SK-N-SH treated with all-trans-retinoic acid at 6 μM for 48 hours (cell line): ENCODE measurements around the gene ZNF354B.

Experiments
- ARNTL ChIP-seq: fragments of 450-650 bp; formaldehyde crosslinking; IDR thresholded peaks from 2 replicates; pipeline ENCODE4 v1.5.0; 2020; ENCODE audit warnings: low read depth, mild to moderate bottlenecking, moderate library complexity, borderline replicate concordance
- CREB5 ChIP-seq: fragments of 250-450 bp; sonication (Bioruptor Pico); IDR thresholded peaks from 2 replicates; pipeline ENCODE4 v1.5.1; 2020; ENCODE audit warnings: low read depth, mild to moderate bottlenecking, moderate library complexity
- ESRRG ChIP-seq: fragments of 250-450 bp; sonication (Bioruptor Pico); IDR thresholded peaks from 2 replicates; pipeline ENCODE4 v1.6.1; 2021; ENCODE audit warnings: mild to moderate bottlenecking
- PATZ1 ChIP-seq: fragments of 250-450 bp; sonication (Bioruptor Pico); IDR thresholded peaks from 2 replicates; pipeline ENCODE4 v1.8.0; 2020; ENCODE audit warnings: mild to moderate bottlenecking, moderate library complexity, borderline replicate concordance
- POU6F1 ChIP-seq: fragments of 250-450 bp; sonication (Bioruptor Pico); IDR thresholded peaks from 2 replicates; pipeline ENCODE4 v1.8.0; 2021; ENCODE audit warnings: low read depth, mild to moderate bottlenecking, moderate library complexity, borderline replicate concordance
- RARB ChIP-seq: fragments of 250-450 bp; sonication (Bioruptor Pico); IDR thresholded peaks from 2 replicates; pipeline ENCODE4 v1.8.0; 2021; ENCODE audit warnings: mild to moderate bottlenecking, moderate library complexity
- TCF4 ChIP-seq: fragments of 250-450 bp; sonication (Bioruptor Pico); IDR thresholded peaks from 2 replicates; pipeline ENCODE4 v1.8.0; 2021; ENCODE audit warnings: mild to moderate bottlenecking, moderate library complexity, borderline replicate concordance
- ZFP3 ChIP-seq: fragments of 250-450 bp; sonication (Bioruptor Pico); IDR thresholded peaks from 2 replicates; pipeline ENCODE4 v1.5.0; 2020; ENCODE audit warnings: mild to moderate bottlenecking, moderate library complexity
- ZFP30 ChIP-seq: fragments of 450-650 bp; formaldehyde crosslinking; IDR thresholded peaks from 2 replicates; pipeline ENCODE4 v1.5.0; 2022; ENCODE audit warnings: mild to moderate bottlenecking, moderate library complexity
- ZNF565 ChIP-seq: fragments of 450-650 bp; formaldehyde crosslinking; conservative IDR thresholded peaks from 2 replicates; pipeline ENCODE4 v1.5.0; 2020; ENCODE audit warnings: low read depth, mild to moderate bottlenecking, moderate library complexity
- ZNF8 ChIP-seq: fragments of 450-650 bp; formaldehyde crosslinking; IDR thresholded peaks from 2 replicates; pipeline ENCODE4 v1.5.0; 2020; ENCODE audit warnings: mild to moderate bottlenecking, moderate library complexity

- TF ChIP-seq POU6F1 (CRISPR knock-in tag), result no peak
- TF ChIP-seq ARNTL (CRISPR knock-in tag), result no peak
- no peak for TF ChIP-seq ZFP30
- TF ChIP-seq ZNF565, result no peak
- no peak for TF ChIP-seq TCF4 (CRISPR knock-in tag)
- TF ChIP-seq ESRRG, result no peak
- TF ChIP-seq CREB5 (CRISPR knock-in tag), result no peak
- no peak for TF ChIP-seq ZNF8 (CRISPR knock-in tag)
- no peak for TF ChIP-seq PATZ1 (CRISPR knock-in tag)
- TF ChIP-seq RARB (CRISPR knock-in tag), result no peak
- TF ChIP-seq ZFP3 (CRISPR knock-in tag), result no peak
These were observed 10.7 kb downstream of the ZNF354B start for GRCh38 chr5:178870411-178870810.
